ENCODE measurements around the gene C2CD5. TPM values are rescaled to one million over a fixed set of nuclear protein-coding genes. Genes with fewer than 3 reads are reported as not detected.

Gene C2CD5
- total and polyA plus RNA-seq, 10 donors: 21.2 to 76.3 (median 46.9) TPM

DNA sequence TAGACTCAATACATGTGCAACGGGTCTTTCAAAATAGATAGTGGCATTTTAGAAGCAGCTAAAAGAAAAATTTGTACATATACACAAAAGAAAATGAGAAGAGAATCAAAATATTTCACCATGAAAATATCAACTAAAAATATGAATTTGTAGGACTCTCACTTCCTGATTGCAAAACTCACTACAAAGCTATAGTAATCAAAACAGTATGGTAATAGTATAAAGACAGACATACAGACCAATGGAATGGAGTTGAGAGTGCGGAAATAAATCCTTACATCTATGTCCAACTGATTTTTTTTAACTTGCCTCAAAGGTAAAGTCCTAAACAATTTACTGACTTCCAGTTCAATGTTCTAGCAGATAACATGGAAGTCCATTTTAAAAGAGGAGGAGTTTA lies 13.1 kb downstream of the C2CD5 start:
- no peaks in the 10 kb centered on the region for H3K27me3 ChIP-seq (replicated peaks in 1 of 7)
- H3K4me3 ChIP-seq: no peak overlapping the region
- intact Hi-C loops (cut with DNase I; ENCODE audit: low total_unique reads): no loop called here
- H3K9me3 ChIP-seq: peaks cover 0 to 9% (median 3%) of the 10 kb centered on the region in 8 donors
- H3K27ac ChIP-seq: no peak overlapping the region
- H3K36me3 ChIP-seq: peaks cover 0 to 77% (median 34%) of the 10 kb centered on the region in 6 donors
- WGBS, 5 donors: 96 to 98% (median 97%) methylated on average over 2 of the region's 2 CpGs
- TF ChIP-seq, protein P1, sequence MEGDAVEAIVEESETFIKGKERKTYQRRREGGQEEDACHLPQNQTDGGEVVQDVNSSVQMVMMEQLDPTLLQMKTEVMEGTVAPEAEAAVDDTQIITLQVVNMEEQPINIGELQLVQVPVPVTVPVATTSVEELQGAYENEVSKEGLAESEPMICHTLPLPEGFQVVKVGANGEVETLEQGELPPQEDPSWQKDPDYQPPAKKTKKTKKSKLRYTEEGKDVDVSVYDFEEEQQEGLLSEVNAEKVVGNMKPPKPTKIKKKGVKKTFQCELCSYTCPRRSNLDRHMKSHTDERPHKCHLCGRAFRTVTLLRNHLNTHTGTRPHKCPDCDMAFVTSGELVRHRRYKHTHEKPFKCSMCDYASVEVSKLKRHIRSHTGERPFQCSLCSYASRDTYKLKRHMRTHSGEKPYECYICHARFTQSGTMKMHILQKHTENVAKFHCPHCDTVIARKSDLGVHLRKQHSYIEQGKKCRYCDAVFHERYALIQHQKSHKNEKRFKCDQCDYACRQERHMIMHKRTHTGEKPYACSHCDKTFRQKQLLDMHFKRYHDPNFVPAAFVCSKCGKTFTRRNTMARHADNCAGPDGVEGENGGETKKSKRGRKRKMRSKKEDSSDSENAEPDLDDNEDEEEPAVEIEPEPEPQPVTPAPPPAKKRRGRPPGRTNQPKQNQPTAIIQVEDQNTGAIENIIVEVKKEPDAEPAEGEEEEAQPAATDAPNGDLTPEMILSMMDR (IDR thresholded peaks at IDR 0.05 in 8 of 11, conservative IDR thresholded peaks at IDR 0.05 in 3 of 11): no peak
- TF ChIP-seq POLR2A (IDR thresholded peaks at IDR 0.05) (no peak), POLR2AphosphoS5 (IDR thresholded peaks at IDR 0.05) (no peak)
- peaks cover 0 to 16% (median 4%) of the 10 kb centered on the region in 6 donors for H3K4me1 ChIP-seq
- DNase-seq: no peak

- H3K27me3 ChIP-seq (replicated peaks in 1 of 7): no peaks in the 10 kb centered on the region
- intact Hi-C loops (cut with DNase I; ENCODE audit: low total_unique reads): no loop called here
- peaks cover 0 to 4% (median 0%) of the 10 kb centered on the region in 6 donors for H3K4me1 ChIP-seq
- no peak overlapping the region for H3K4me3 ChIP-seq
- no peak overlapping the region for H3K27ac ChIP-seq
- DNase-seq: no peak
- peaks cover 0 to 9% (median 3%) of the 10 kb centered on the region in 8 donors for H3K9me3 ChIP-seq
- TF ChIP-seq POLR2AphosphoS5 (IDR thresholded peaks at IDR 0.05) (no peak), POLR2A (IDR thresholded peaks at IDR 0.05) (no peak)
- TF ChIP-seq, protein P1 (IDR thresholded peaks at IDR 0.05 in 8 of 11, conservative IDR thresholded peaks at IDR 0.05 in 3 of 11): peak in 9 of 11 experiments; percentile 33 to 65 (median 53)
- 90 to 93% (median 92%) methylated on average over 3 of the region's 3 CpGs for WGBS, 5 donors
- peaks cover 0 to 92% (median 44%) of the 10 kb centered on the region in 6 donors for H3K36me3 ChIP-seq
Measured at GRCh38 chr12:22529281-22530060, 14.9 kb downstream of the C2CD5 start.

DNA sequence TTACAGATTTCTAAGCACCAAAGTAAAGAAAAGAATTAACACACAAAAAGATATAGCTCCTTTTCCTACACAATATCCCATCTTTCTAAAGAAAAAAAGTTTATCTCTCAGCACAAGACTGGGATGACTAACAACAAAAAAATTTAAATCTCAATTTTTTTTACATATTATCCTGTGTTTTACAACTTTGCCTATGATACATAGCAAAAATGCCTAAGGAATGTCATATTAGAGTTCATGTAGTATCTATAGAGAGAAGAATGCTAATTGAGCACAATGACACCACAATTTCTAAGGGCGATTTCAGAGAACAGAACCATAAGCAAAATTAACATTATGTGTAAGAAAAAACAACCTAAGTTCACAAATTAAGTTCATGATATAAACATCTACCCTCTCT lies 16.3 kb downstream of the C2CD5 start:
- no peak overlapping the region for H3K4me3 ChIP-seq
- no peak for TF ChIP-seq POLR2AphosphoS5 (IDR thresholded peaks at IDR 0.05)
- H3K9me3 ChIP-seq: peaks cover 0 to 9% (median 3%) of the 10 kb centered on the region in 8 donors
- WGBS, 5 donors: 94 to 100% (median 100%) methylated on average over 1 of the region's 1 CpG
- no peak for DNase-seq
- intact Hi-C loops (cut with DNase I; ENCODE audit: low total_unique reads): no loop called here
- peaks cover 0 to 92% (median 44%) of the 10 kb centered on the region in 6 donors for H3K36me3 ChIP-seq
- no peaks in the 10 kb centered on the region for H3K27me3 ChIP-seq (replicated peaks in 1 of 7)
- no peak overlapping the region for H3K27ac ChIP-seq
- peaks cover 0 to 4% (median 0%) of the 10 kb centered on the region in 6 donors for H3K4me1 ChIP-seq

GRCh38 chr12:22526836-22527235 lies 17.5 kb downstream of the C2CD5 start:
- Histone ChIP-seq H3K4me3 (no peak overlapping the region), H3K27ac (no peak overlapping the region), H3K4me1 (peaks cover 0 to 4% (median 0%) of the 10 kb centered on the region in 6 donors), H3K9me3 (peaks cover 0 to 9% (median 3%) of the 10 kb centered on the region in 8 donors), H3K36me3 (peaks cover 0 to 92% (median 39%) of the 10 kb centered on the region in 6 donors), H3K27me3 (replicated peaks in 1 of 7) (no peaks in the 10 kb centered on the region)
- no peak for DNase-seq
- WGBS, 5 donors: 93 to 97% (median 96%) methylated on average over 3 of the region's 3 CpGs
- intact Hi-C loops (cut with DNase I; ENCODE audit: low total_unique reads): no loop called here
- TF ChIP-seq, protein P1 (IDR thresholded peaks at IDR 0.05 in 8 of 11, conservative IDR thresholded peaks at IDR 0.05 in 3 of 11): no peak
- TF ChIP-seq POLR2A (IDR thresholded peaks at IDR 0.05): no peak
- no peak for TF ChIP-seq POLR2AphosphoS5 (IDR thresholded peaks at IDR 0.05)

Data from spleen (tissue), 11 donors.